IPS-20b (cell line): ENCODE data around the gene CDH4.
"Not testable (repeated sequence)": the region's sequence is repeated elsewhere in the genome, so short reads cannot be mapped to it uniquely, and the experiment has no call there.

Experiments
- H3K27ac ChIP-seq: one replicate; pipeline ENCODE4 v1.5.1; 2013; ENCODE audit warnings: low read length
- H3K27me3 ChIP-seq: 2 replicates; pipeline ENCODE4 v1.6.1; 2013; ENCODE audit warnings: mild to moderate bottlenecking, low read length, inconsistent platforms; ENCODE audit not compliant: insufficient read depth
- H3K36me3 ChIP-seq: 2 replicates; pipeline ENCODE4 v1.6.1; 2013; ENCODE audit warnings: low read depth, mild to moderate bottlenecking, inconsistent platforms, low read length, moderate library complexity; ENCODE audit not compliant: insufficient read depth
- H3K4me1 ChIP-seq: 2 replicates; pipeline ENCODE4 v1.6.1; 2013; ENCODE audit warnings: mild to moderate bottlenecking, control low read depth, inconsistent platforms, low read length, moderate library complexity; ENCODE audit not compliant: insufficient read depth
- H3K4me3 ChIP-seq: 2 replicates; pipeline ENCODE4 v1.5.1; 2013; ENCODE audit warnings: mild to moderate bottlenecking, low read length, inconsistent platforms
- H3K9ac ChIP-seq: 2 replicates; pipeline ENCODE4 v1.6.1; 2013; ENCODE audit warnings: low read depth, mild to moderate bottlenecking, inconsistent platforms, low read length, moderate library complexity
- H3K9me3 ChIP-seq: 2 replicates; pipeline ENCODE4 v1.6.1; 2013; ENCODE audit warnings: mild to moderate bottlenecking, low read depth, low read length, inconsistent platforms; ENCODE audit not compliant: insufficient read depth

CDH4 gene

DNA sequence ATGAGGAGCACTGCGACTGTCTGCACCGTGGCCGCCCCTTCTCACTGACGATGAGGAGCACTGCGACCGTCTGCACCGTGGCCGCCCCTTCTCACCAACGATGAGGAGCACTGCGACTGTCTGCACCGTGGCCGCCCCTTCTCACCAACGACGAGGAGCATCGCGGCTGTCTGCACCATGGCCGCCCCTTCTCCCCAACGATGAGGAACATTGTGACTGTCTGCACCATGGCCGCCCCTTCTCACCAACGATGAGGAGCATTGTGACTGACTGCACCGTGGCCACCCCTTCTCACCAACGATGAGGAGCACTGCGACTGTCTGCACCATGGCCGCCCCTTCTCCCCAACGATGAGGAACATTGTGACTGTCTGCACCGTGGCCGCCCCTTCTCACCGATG, 696.0 kb downstream of the CDH4 start:
- not testable (repeated sequence) for H3K27me3 ChIP-seq, H3K9me3 ChIP-seq, H3K4me3 ChIP-seq, H3K27ac ChIP-seq, H3K36me3 ChIP-seq, H3K4me1 ChIP-seq, H3K9ac ChIP-seq

DNA sequence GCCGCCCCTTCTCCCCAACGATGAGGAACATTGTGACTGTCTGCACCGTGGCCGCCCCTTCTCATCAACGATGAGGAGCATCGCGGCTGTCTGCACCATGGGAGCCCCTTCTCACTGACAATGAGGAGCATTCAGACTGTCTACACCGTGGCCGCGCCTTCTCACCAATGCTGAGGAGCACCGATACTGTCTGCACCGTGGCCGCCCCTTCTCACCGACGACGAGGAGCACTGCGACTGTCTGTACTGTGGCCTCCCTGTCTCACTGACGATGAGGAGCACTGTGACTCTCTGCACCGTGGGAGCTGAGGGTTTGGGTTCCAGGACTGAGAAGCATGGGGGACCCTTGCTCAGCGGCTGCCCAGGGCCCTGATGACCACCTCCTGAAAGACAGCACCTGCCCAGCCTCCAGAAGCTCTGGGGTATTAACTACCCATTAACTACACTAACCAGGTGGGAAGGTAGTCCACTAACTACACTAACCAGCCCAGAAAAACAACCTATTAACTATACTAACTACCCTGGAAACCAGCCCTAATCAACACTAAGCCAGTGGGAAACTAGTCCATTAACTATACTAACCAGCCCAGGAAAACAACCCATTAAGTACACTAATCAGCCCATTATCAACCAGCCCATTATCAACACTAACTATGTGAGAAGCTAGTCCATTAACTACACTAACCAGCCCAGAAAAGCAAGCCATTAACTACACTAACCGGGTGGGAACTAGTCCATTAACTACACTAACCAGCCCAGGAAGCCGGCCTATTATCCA, 696.7 kb downstream of the CDH4 start:
- H3K4me1 ChIP-seq = peaks cover 4% of the 10 kb centered on the region; the same call in 1 of the 2 replicates
- H3K4me3 ChIP-seq = no peak overlapping the region
- H3K27me3 ChIP-seq = no peaks in the 10 kb centered on the region
- H3K9me3 ChIP-seq = no peaks in the 10 kb centered on the region
- H3K27ac ChIP-seq = no peak overlapping the region
- H3K36me3 ChIP-seq = no peaks in the 10 kb centered on the region
- no peak overlapping the region for H3K9ac ChIP-seq

DNA sequence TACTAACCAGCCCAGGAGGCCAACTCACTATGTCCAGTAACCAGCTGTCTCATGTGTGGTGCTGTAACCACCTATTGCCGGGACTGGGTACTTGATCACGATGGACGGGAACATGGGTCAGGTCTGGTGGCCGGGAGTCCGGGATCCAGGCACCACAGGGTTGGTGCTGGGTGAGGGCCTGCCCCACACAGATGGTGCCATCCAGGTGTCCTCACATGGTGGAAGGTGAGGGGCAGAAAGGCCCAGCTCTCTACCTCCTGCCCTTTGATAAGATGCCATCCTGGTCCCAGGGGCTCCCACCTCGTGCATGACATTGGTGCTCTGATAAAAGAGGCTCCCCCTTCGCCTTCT, 697.3 kb downstream of the CDH4 start:
- Histone ChIP-seq H3K36me3 (no peaks in the 10 kb centered on the region), H3K27ac (no peak overlapping the region), H3K4me3 (no peak overlapping the region), H3K4me1 (peaks cover 4% of the 10 kb centered on the region; the same call in 1 of the 2 replicates), H3K9ac (no peak overlapping the region), H3K27me3 (no peaks in the 10 kb centered on the region), H3K9me3 (no peaks in the 10 kb centered on the region)

DNA sequence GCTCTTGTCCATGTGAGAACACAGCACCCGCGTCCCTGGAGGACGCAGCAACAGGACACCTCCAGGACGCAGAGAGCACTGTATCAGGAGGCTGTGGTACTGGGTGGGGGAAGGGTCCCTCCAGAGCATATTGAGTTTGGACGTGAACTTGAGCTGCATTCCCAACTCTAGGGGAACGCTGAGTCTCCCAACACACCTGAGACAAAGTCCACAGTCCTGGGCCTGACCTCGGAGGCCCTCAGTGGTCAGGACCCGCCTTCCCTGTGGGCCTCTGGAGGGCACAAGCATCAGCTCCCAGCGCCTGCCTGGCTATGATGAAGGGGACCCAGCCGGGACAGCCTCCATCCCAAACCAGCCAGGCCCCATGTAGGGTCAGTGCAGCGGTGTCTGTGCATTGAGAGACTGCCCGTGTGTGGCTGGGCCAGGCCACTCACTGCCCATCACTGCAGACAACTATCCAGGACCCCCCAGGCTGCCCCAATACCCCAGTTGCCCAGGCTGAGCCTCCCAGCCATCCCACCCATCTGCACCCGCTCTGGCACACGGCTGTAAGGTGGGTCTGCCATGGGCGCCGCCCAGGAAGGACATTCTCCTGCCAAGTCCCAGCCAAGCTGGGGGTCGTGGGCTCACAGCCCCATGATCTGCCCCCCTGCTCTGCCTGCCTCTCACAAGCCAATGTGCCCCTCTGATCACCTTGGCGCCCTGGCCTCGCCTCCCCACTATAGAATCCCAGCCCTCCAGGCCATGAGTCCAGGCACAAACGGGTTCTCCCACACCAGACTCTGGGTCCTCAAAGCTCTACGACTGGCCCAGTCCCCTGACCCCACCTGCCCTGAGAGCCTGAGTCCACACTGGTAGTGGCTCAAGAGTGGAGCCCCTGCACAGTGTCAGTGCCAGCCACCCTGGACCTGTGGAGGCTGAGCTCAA, 697.9 kb downstream of the CDH4 start:
- no peaks in the 10 kb centered on the region for H3K9me3 ChIP-seq
- no peak overlapping the region for H3K4me3 ChIP-seq
- H3K36me3 ChIP-seq = no peaks in the 10 kb centered on the region
- no peaks in the 10 kb centered on the region for H3K27me3 ChIP-seq
- peaks cover 4% of the 10 kb centered on the region; the same call in 1 of the 2 replicates for H3K4me1 ChIP-seq
- no peak overlapping the region for H3K9ac ChIP-seq
- H3K27ac ChIP-seq = no peak overlapping the region

DNA sequence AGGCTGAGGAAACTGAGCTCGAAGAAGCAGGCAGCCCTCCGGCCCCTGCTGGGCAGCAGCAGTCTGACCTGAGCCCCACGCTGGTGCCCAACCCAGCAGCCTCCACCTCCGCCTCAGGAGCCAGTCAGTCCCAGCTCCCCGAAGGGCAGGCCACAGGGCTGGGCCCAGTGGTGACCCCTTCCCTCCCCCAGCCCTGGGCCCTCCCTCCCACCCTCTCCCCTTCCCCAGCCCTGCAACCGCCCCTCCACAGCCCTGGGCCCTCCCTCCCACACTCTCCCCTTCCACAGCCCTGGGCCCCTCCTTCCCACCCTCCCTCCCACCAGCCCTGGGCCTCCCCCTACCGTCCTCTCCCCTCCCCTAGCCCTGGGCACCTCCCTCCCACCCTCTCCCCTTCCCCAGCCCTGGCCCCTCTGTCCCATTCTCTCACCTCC, 698.6 kb downstream of the CDH4 start:
- Histone ChIP-seq H3K27me3 (no peaks in the 10 kb centered on the region), H3K36me3 (no peaks in the 10 kb centered on the region), H3K9me3 (no peaks in the 10 kb centered on the region), H3K4me1 (peaks cover 4% of the 10 kb centered on the region; the same call in 1 of the 2 replicates), H3K4me3 (no peak overlapping the region), H3K27ac (no peak overlapping the region), H3K9ac (no peak overlapping the region)

DNA sequence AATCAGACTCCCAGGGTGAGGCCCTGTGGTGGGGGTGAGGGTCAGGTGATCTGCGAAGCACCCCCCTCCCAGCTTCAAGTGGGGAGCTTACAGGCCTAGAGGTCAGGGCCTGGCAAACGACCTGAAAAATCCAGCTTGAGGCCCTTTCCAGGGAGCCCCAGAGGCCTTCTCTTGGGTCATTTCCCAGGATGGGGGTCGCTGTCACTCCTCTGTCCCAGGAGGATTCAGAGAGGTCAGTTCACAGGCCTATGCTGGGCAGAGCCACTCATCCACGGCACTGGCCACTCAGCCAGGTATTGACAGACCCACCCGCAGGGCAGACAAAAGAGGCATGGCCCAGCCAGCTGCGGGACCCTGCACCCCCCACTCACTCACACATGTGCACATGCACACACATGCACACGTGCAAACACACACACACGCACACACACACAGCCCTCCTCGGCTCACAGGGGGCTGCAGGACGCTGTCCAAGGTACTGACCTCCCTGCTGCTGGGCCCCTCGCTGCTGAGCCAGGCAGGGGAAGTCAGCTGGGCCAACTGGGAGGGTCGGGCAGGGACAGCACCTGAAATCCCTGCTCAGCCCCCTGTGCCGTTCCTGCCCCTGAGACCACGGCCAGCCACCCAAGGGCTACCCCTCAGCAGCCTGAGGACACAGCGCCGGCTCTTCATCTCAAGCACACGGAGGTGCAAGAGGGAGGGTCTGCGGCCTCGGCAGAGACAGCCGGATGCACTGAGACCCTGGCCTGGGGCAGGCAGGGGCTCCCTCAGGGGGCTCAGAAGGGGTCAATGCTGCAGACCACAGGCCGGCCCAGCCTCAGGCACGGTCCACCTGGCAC, 699.9 kb downstream of the CDH4 start:
- H3K4me1 ChIP-seq = peaks cover 4% of the 10 kb centered on the region; the same call in 1 of the 2 replicates
- H3K9ac ChIP-seq = no peak overlapping the region
- no peak overlapping the region for H3K27ac ChIP-seq
- no peak overlapping the region for H3K4me3 ChIP-seq
- H3K36me3 ChIP-seq = no peaks in the 10 kb centered on the region
- no peaks in the 10 kb centered on the region for H3K27me3 ChIP-seq
- H3K9me3 ChIP-seq = no peaks in the 10 kb centered on the region

DNA sequence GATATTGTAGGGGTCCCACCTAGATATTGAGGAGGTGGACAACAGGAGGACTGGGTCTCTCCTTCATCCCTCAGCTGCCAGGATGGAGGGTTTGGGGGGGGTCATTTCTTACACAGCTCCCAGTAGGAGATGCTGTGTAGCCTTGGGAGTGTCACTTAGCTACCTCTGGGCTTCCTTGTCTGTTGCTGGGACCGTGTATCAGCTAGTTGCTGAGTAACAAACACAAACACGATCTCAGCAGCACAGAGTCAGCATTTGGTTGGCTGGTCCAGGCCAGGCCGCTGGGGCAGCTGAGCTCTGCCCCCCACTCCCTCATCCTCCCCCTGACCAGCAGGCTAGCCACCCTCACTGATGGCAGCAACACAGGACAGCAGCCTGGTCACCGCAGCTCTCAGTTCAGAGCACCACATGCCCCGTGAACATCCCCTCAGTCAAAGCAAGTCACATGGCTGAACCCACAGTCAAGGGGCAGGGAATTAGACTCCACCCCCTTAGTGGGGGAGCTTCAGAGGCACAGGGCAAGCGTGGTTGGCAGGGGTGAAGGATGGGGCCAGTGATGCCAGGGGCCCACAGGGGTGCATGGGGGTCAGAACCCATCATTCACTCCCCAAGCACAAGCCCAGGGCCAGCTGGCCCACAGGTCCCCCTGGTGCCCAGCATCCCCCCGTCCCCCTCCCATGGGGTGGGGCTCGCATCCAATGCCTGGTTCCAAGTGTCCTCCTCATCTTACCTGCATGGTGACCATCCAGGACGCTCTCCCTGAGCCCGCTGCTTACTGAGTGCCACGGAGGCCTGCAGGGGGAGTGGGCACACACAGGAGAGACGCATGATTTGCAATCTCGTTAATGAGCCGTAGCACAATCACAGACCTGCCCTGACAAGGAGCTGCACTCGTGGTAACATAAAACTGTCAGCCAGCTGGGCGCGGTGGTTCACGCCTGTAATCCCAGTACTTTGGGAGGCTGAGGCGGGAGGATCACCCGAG, 701.3 kb downstream of the CDH4 start:
- no peak overlapping the region for H3K9ac ChIP-seq
- peaks cover 4% of the 10 kb centered on the region; the same call in 1 of the 2 replicates for H3K4me1 ChIP-seq
- H3K9me3 ChIP-seq = no peaks in the 10 kb centered on the region
- H3K36me3 ChIP-seq = no peaks in the 10 kb centered on the region
- no peak overlapping the region for H3K27ac ChIP-seq
- H3K27me3 ChIP-seq = no peaks in the 10 kb centered on the region
- H3K4me3 ChIP-seq = no peak overlapping the region

DNA sequence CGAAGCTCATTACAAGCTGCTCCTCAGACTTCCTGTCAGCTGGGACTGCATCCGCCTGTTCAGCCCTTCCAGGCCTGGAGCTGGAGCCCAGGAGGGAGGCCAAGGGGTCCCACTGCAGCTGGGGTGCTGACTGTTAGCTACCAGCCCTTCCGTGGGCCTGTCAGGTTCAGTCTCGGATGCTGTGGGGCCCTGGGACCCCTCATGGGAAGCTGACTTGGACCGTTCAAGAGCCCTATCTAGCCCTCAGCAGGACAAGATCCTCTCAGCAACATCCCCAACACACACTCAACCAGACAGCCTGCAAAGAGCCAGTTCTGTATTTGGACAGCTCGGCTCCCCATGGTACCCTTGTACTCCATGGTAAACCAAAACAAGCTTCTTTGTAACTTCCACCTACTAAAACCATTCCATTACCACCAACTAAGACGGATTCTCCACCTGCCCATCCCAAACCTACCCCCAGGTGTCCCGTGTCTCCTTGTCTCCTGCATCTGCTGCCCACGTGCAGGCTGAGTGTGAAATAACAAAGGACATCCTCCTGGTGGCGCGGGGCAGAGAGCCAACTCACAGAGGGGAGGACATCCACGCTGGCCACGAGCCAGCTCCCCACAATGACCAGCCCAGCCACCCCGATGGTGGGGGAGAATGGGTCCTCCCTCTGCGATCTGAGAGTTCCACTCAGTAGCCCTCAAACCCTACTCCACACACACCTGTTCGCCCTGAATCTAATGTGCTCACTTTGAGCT, 702.4 kb downstream of the CDH4 start:
- Histone ChIP-seq H3K4me1 (peaks cover 4% of the 10 kb centered on the region; the same call in 1 of the 2 replicates), H3K4me3 (no peak overlapping the region), H3K9ac (no peak overlapping the region), H3K9me3 (no peaks in the 10 kb centered on the region), H3K27me3 (no peaks in the 10 kb centered on the region), H3K27ac (no peak overlapping the region), H3K36me3 (no peaks in the 10 kb centered on the region)

DNA sequence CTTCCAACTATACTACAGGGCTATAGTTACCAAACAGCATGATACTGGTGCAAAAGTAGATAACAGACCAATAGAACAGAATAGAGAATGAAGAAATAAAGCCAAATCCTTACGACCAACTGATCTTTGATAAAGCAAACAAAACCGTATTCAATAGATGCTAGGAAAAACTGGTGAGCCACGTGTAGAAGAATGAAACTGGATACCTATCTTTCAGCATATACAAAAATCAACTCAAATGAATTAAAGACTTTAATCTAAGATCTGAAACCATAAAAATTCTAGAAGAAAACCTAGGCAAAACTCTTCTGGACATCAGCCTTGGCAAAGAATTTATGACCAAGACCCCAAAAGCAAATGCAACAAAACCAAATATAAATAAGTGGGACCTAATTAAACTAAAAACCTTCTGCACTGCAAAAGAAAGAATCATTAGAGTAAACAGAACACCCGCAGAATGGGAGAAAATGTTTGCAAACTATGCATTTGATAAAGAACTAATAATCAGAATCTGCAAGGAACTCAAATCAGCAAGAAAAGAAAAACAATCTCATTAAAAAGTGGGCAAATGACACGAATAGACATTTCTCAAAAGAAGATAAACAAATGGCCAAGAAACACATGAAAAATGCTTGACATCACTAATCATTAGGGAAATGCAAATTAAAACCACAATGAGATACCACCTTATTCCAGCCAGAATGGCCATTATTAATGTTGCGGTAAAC, 703.8 kb downstream of the CDH4 start:
- Histone ChIP-seq H3K27me3 (no peaks in the 10 kb centered on the region), H3K4me3 (no peak overlapping the region), H3K4me1 (peaks cover 4% of the 10 kb centered on the region; the same call in 1 of the 2 replicates), H3K9ac (no peak overlapping the region), H3K36me3 (no peaks in the 10 kb centered on the region), H3K9me3 (no peaks in the 10 kb centered on the region), H3K27ac (no peak overlapping the region)
